ENCODE data around the gene TSPAN16.
"Not testable (repeated sequence)": the region's sequence is repeated elsewhere in the genome, so short reads cannot be mapped to it uniquely, and the experiment has no call there.

Gene TSPAN16

DNA sequence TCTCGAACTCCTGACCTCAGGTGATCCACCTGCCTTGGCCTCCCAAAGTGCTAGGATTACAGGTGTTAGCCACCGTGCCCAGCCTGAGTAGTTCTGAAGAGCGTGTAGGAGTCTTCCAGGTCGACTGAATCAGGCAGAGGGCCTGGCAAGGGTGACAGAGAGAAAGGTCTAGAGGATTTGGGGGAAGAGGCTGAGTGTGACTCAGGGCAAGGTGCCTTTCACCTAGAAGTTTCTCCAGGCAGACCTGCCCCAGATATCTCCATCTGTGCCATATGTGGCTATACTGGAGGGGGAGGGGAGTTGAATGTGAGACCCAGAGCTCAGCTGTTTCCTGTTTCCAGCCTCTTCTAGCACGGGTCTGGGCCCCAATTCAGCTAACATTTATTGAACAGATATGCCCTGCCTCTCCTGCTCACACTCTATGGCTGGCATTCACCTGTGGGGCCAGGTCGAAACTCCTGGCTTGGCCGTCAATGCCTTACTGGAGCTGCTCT lies 51.6 kb downstream of the TSPAN16 start:
- DNase-seq = no peak

DNA sequence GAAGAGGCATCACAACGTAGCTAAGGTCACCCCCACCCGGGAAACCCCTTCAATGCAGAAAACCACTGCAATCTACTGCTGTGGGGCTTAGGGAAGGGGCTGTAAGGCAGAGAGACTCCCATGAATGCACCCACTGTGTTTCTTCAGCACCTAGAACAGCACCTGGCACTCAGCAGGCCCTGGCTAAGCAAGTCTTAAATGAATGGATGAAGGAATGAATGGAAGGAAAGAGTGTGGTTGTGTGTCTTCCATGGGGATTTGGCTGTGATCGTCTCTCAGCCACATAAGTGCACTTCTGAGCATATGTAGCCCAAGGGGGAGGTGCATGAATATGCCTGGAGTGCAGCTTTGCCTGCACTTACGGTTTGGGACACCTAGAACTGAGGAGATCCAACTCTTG lies 53.2 kb downstream of the TSPAN16 start:
- DNase-seq = no peak

DNA sequence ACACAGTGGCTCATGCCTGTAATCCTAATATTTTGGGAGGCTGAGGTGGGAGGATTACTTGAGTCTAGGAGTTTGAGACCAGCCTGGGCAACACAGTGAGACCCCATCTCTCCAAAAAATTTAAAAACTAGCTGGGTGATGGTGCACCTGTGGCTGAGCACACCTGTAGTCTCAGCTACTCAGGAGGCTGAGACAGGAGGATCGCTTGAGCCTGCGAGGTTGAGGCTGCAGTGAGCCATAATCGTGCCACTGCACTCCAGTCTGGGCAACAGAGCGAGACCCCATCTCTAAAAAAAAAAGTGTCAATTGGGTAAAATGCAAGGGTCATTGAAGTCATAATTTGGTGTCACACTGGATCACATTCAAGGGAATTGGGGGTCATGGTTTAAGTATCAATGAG lies 58.1 kb downstream of the TSPAN16 start:
- DNase-seq = not testable (repeated sequence)

DNA sequence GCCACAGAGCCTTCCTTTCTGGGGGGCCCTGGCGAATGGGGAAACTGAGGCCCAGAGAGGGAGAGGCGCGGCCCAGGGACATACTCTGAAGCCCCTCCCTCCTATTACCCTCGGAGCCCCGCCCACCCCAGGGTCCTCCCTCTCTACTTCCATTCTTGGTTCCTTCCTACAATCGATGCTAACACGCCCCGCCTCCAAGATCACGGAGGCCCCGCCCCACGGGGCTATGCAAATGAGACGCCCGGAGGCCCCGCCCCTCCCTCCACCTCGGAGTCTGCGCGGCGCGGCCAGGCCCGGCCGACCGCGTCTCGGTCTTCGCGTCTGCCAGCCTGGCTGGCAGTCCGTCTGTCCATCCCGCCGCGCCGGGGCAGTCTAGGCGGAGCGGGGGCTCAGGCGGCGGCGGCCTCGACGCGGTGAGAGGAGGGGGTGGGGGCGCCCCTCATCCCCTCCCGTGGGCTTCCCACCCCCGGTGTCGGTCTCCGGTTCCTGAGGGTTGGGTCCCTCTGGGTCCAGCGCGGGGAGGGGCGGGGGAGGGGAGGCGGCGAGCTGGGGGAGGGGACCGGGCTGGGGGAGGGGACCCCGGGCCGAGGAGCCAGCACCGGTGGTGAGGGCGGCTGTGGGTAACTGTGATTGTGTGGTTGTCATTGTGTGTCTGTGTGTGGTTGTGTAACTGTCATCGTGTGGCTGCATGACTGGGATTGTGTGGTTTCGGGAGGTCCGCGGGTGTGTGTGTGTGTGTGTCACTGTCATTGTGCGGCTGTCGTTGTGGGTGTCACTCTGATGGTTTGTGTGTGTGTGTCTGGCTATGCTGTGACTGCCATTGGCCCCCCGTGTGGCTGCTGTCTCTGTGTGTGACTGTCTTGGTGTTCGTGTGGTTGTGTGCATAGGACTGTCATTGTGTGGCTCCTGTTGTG lies 59.5 kb downstream of the TSPAN16 start, which contains the start of gene PLPPR2:
PLPPR2 (plus strand) TSS at position 273 of the 914 bp plus-strand sequence. CDS start 2,242 bp downstream, outside the sequence.
- DNase-seq = peak; percentile 75

DNA sequence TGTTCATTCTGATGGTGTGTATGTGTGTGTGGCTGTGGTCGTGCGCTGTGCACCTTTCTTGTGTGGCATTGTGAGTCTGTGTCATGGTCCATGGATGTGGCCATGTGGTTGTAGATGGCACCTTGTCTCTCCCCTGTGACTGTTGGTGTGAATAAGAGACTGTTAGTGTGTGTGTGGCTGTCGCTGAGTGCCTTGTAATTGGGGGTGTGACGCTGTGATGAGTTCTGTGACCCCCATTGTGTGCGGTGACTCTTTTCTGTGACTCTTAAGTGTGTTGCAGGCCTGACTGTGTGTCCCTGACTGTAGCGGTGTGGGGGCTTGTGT lies 60.1 kb downstream of the TSPAN16 start:
- DNase-seq = no peak

DNA sequence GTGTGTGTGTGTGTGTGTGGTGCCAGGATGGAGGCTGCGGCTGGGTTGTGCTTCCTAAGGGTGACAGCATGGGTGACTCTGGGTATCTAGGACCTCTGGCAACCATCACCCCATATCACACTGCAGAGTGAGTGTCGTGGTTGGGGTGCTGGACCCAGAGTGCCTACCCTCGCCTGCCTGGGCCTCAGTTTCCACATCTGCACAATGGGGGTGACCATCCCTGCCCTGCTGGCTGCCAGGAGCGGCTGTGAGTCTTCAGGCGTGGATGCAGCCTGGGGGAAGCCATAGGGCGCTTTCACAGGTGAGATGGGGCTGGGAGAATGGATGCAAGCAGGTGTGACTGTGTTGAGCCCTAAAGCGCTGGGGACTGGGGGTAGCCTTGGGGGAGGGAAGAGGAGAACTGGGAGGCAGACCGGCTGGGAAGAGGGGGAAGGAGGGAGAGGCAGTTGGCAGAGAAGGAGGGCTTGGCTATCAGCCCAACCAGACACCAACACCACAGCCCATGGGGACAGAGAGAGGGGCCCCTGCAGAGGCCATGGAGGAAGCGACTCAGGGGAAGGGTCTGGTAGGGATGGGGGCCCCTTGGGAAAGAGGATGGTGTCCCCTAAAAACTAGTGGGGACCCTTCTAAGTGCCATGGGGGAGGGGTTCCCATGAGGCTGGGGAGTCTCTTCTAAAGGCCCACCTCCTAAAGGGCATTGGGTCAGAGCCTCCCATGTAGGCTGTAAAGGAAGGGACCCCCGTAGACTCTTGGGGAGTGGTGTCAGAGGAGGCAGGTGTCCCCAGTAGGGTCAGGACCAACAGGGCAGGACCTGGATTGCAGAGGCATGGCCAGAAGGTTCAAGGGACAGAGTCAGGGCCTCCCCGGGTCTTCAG lies 61.0 kb downstream of the TSPAN16 start:
- no peak for DNase-seq

DNA sequence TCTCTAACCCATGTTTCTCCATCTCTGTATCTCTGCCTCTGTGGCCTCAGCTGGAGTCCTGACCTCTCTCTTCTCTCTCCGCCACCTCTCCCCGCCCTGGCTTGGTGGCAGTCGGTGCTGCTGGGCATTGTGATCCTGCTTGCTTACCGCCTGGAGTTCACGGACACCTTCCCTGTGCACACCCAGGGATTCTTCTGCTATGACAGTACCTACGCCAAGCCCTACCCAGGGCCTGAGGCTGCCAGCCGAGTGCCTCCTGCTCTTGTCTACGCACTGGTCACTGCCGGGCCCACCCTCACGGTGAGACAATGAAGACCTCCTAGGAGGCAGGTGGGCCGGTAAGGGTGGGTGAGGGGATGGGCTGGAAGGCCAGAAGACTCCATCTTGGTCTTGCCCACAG lies 63.5 kb downstream of the TSPAN16 start:
- DNase-seq = no peak

DNA sequence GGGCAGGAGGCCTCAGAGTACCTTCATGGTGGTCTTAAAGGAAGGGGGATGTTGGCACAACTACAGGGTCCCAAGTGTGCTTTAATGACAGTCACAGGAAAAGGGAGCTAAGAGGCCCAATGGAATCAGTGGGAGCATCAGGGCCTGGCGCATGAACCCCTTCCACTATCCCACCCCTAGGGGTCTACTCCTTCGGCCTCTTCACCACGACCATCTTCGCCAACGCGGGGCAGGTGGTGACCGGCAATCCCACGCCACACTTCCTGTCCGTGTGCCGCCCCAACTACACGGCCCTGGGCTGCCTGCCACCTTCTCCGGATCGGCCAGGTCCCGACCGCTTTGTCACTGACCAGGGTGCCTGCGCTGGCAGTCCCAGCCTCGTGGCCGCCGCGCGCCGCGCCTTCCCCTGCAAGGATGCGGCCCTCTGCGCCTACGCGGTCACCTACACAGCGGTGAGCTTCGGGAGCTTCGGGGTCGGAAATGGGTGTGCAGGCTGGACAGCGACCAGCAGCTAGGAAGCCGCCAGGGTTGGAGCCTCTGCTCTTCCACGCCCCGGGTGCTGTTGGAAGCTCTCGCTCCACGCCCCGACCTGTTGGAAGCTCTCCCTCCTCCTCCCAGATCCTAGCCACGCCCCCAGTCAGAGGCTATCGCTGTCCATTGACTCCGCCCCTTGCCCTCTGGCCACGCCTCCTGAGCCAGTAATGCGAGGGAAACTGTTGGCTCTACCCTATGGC lies 65.2 kb downstream of the TSPAN16 start:
- DNase-seq = no peak

DNA sequence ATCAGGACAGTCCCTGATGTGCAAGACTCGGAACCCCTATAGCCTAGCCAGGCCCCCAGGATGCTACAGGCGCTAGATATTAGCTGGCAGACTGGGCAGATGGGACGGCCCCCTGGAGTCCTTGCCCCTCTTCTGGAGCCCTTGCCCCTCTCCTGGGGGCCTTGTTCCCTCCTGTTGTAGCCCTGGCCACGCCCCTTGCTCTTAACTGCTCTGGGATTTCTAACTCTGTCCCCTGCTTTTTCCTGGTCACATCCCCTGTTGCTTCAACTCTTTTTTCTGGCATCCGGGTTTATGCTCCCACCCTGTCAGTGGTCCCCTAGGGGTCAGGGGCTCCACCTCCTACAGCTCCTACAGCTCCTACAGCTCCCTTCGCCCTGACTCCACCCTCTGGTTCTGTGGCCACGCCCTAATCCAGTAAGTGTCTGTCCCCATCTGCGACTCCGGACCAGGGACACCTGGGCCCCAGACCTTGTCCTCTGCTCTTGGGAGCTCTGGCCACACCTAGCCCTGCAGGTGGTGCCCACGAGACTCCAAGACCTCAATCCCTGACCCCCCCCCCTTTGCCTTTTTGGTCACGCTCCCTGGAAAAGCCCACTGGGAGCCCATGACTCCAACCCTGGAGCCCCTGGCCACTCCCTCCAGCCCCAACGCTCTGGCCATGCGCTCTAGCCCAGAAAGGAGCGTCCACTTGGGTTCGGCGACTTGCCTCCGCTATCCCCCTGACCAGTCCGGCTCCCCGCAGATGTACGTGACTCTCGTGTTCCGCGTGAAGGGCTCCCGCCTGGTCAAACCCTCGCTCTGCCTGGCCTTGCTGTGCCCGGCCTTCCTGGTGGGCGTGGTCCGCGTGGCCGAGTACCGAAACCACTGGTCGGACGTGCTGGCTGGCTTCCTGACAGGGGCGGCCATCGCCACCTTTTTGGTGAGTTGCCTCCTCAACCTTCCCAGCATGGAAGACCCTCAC lies 66.1 kb downstream of the TSPAN16 start:
- no peak for DNase-seq

DNA sequence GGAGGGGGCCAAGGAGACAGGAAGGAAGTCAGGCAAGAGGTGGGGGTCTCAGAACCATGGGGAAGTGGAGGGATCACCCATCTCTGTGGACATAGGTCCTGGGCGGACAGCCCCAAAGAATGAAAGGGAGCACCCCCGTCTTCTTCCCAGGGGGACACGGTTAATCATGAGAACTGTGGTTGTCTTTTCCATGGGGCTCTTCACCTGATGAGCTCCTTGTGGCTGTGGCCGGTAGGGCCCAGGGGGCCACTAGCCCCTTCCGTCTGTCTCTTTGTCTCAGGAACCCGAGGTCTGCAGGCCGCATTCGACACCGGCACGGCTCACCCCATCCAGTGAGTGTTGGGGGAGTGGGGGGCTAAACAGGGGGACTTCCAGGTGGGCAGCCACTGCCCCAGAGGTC lies 67.9 kb downstream of the TSPAN16 start:
- DNase-seq = no peak

DNA sequence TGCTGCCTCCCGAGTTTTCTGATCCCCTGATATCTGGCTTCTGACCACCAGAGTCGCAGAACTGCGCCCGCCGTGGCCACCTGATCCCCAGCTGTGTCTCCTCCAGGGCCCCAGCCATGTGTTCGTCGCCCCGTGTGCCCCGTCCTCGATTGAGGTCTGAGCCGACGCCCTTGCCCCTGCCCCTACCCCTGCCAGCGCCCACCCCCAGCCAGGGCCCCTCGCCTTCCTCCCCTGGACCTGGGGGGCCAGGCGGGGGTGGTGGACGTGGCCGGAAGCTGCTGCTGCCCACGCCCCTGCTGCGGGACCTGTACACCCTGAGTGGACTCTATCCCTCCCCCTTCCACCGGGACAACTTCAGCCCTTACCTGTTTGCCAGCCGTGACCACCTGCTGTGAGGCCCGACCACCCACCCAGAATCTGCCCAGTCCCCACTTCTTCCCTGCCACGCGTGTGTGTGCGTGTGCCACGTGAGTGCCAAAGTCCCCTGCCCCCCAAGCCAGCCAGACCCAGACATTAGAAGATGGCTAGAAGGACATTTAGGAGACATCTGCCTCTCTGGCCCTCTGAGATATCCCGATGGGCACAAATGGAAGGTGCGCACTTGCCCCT lies 68.4 kb downstream of the TSPAN16 start:
- DNase-seq = no peak

DNA sequence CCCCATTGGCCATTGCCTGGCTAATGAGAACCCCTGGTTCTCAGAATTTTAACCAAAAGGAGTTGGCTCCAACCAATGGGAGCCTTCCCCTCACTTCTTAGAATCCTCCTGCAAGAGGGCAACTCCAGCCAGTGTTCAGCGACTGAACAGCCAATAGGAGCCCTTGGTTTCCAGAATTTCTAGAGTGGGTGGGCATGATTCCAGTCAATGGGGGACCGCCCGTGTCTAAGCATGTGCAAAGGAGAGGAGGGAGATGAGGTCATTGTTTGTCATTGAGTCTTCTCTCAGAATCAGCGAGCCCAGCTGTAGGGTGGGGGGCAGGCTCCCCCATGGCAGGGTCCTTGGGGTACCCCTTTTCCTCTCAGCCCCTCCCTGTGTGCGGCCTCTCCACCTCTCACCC lies 69.0 kb downstream of the TSPAN16 start:
- no peak for DNase-seq
